ENCODE measurements around the gene SLC37A1.

DNA sequence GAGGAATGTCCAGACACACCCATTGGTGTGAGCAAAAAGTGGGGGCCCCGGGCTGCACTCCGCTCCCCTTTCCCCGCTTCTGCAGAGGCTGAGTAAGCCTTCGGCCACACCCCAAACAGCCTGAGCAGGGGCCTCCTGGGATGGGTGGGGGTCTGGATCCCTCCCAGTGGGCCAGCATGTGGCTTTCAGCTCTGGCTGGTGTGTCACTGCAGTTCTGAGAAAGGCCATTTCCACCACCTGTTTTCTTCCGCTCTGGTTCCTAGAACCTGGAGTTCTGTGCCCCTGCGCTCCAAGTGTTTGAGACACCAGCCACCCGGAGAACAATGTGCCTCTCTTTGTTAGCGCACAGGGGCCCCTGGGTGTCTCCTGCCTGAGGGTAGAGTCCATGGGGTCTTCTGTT, 30.9 kb downstream of the SLC37A1 start:
- TF ChIP-seq DDX20 (tag; IDR thresholded peaks at IDR 0.05; ENCODE audit: low read depth): no peak
- no peak for TF ChIP-seq EP300 (IDR thresholded peaks at IDR 0.05; ENCODE audit: low read length)
- no peak for TF ChIP-seq TEAD4 (IDR thresholded peaks at IDR 0.05; ENCODE audit: low read length)
- no peak for TF ChIP-seq TEAD4 (CRISPR knock-in tag; IDR thresholded peaks at IDR 0.05; ENCODE audit: borderline replicate concordance)
- no peak for TF ChIP-seq SRSF7 (optimal IDR thresholded peaks at IDR 0.05; ENCODE audit: low read depth, low read length)

Measured in K562 (cell line).